Left lung (tissue), 10 donors: ENCODE data around the gene ITGA1. TPM values are rescaled to one million over a fixed set of nuclear protein-coding genes. Genes with fewer than 3 reads are reported as not detected.

Experiments
- ATAC-seq: fragments of 200-7000 bp; cut with Tn5 transposase; one replicate; pipeline ENCODE4 v1.9.1; 2020; ENCODE audit warnings: moderate library complexity
- DNase-seq, 4 donors: peaks; one replicate each; pipeline ENCODE4 v3.0.0-alpha.2; 2013 to 2020
- H3K27ac ChIP-seq, 2 donors: fragments of 200-600 bp; sonication (generic) in 1 of 2; one replicate each; pipeline versions ENCODE4 v1.5.0 to v1.8.0; 2020 to 2021
- H3K27me3 ChIP-seq, 2 donors: fragments of 200-600 bp; sonication (generic) in 1 of 2; one replicate each; pipeline versions ENCODE4 v1.5.0 to v1.8.0; 2020 to 2021
- H3K36me3 ChIP-seq, 2 donors: fragments of 200-600 bp; sonication (generic) in 1 of 2; one replicate each; pipeline versions ENCODE4 v1.5.0 to v1.8.0; 2020 to 2021
- H3K4me1 ChIP-seq, 2 donors: fragments of 200-600 bp; one replicate each; pipeline ENCODE4 v1.8.0; 2021
- H3K4me3 ChIP-seq, 2 donors: fragments of 200-600 bp; sonication (generic) in 1 of 2; one replicate each; pipeline versions ENCODE4 v1.5.0 to v1.8.0; 2020 to 2021; ENCODE audit warnings: mild to moderate bottlenecking in 1 of 2
- H3K9me3 ChIP-seq, 2 donors: fragments of 200-600 bp; sonication (generic) in 1 of 2; one replicate each; pipeline versions ENCODE4 v1.5.0 to v1.8.0; 2020 to 2021
- intact Hi-C, 2 donors: fragments of 100-400 bp; cut with DNase I; formaldehyde crosslinking; loops; one replicate each; pipeline versions ENCODE4 v1.11.2 to v1.14.2; 2022
- polyA plus RNA-seq, 6 donors: library from polyadenylated mRNA; unstranded; fragments of 120-200 nt; gene quantifications; one replicate each; pipeline ENCODE4 v1.2.1, GENCODE V29; 2013; ENCODE audit not compliant: insufficient read length in 6 of 6
- total RNA-seq, 2 donors: library from RNA; stranded (reverse); fragmentation: NEBNext Ultra II Directional; extraction: Animal tissue kit (Norgen Biotek cat#: 25700); gene quantifications; one replicate each; pipeline ENCODE4 v1.2.1, GENCODE V29; 2021
- TF ChIP-seq, protein P1 (sequence below), 2 donors: fragments of 200-600 bp; sonication (generic) in 1 of 2; IDR thresholded peaks; one replicate each; pipeline versions ENCODE4 v1.5.0 to v1.8.0; 2021; ENCODE audit warnings: antibody characterized with exemption in 2 of 2
- donor health status: DM: no; HTN: yes; CAD: no.
- donor health status: DM: no; HTN: no; CAD: no.

ITGA1 gene
- total and polyA plus RNA-seq, 8 donors: 67.8 to 127 (median 88.2) TPM

DNA sequence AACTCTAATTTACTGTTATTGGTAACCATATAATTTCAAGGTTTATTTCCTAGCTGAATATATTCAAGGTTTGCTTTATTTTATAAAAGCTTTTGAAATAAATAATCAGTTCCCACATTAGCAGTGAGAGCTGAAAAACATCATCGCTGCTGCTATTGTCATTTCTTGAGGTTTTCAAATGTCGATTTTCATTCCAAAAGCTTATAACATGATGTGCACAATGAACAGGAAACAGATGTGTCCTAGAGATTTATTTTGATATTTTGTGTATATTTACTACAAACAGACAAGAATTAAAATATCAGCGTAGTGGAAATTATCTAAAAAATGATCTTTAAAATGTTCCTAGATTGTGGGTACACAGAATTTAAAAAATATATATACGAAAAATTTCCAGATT lies 10.5 kb upstream of the ITGA1 start:
- TF ChIP-seq, protein P1, sequence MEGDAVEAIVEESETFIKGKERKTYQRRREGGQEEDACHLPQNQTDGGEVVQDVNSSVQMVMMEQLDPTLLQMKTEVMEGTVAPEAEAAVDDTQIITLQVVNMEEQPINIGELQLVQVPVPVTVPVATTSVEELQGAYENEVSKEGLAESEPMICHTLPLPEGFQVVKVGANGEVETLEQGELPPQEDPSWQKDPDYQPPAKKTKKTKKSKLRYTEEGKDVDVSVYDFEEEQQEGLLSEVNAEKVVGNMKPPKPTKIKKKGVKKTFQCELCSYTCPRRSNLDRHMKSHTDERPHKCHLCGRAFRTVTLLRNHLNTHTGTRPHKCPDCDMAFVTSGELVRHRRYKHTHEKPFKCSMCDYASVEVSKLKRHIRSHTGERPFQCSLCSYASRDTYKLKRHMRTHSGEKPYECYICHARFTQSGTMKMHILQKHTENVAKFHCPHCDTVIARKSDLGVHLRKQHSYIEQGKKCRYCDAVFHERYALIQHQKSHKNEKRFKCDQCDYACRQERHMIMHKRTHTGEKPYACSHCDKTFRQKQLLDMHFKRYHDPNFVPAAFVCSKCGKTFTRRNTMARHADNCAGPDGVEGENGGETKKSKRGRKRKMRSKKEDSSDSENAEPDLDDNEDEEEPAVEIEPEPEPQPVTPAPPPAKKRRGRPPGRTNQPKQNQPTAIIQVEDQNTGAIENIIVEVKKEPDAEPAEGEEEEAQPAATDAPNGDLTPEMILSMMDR (IDR thresholded peaks at IDR 0.05): no peak
- intact Hi-C loops: no loop called here
- Histone ChIP-seq H3K4me1 (peaks cover 0 to 4% of the 10 kb centered on the region in 2 donors), H3K36me3 (no peaks in the 10 kb centered on the region), H3K9me3 (no peaks in the 10 kb centered on the region), H3K4me3 (no peak overlapping the region), H3K27me3 (no peaks in the 10 kb centered on the region), H3K27ac (no peak overlapping the region)
- DNase-seq (no peak), ATAC-seq (no peak)

DNA sequence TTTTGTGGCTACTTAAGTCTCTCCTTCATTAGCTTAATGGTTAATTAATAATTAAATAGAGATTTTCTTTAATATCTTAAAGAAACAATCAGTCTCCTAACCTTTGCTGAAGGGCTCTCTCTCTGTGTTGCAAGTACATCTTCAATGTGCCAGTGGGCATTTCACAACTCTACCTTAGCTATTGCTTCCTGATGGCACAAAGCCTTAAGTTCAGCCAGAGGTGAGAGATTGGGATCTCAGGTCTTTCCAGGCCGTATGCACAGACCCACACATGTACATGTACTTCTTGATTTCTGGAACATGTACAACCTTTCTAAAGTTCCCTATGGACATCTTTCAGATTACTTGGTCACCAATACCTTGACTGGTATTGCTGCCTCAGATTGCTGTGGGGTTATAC lies 8.9 kb upstream of the ITGA1 start:
- DNase-seq: no peak
- no peaks in the 10 kb centered on the region for H3K36me3 ChIP-seq
- no peak overlapping the region for H3K4me3 ChIP-seq
- no peaks in the 10 kb centered on the region for H3K9me3 ChIP-seq
- H3K4me1 ChIP-seq: peaks cover 0 to 8% of the 10 kb centered on the region in 2 donors
- no peak overlapping the region for H3K27ac ChIP-seq
- no peaks in the 10 kb centered on the region for H3K27me3 ChIP-seq
- TF ChIP-seq, protein P1 (IDR thresholded peaks at IDR 0.05): no peak
- intact Hi-C loops: no loop called here
- no peak for ATAC-seq

DNA sequence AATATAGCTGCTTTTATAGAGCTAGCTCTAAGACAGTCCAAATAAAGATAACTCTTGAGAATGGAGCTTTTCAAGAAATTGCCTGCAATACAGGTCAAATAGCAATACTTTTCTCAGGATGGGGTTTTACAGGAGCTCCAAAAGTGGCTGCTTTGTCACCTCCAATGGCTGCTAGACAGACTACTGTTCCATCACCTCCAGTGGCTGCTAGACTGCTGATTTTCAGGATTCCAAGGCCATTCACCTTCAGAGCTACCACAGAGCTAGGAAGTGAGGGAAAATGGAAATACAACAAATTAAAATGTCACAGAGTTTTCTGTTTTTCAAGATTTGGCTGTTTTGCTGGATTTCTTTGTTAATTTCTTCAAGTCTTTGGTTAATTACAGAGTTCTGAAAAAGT lies 8.5 kb upstream of the ITGA1 start:
- DNase-seq (no peak), ATAC-seq (no peak)
- no peak overlapping the region for H3K27ac ChIP-seq
- H3K9me3 ChIP-seq: no peaks in the 10 kb centered on the region
- intact Hi-C loops: no loop called here
- no peak overlapping the region for H3K4me3 ChIP-seq
- H3K4me1 ChIP-seq: peaks cover 0 to 11% of the 10 kb centered on the region in 2 donors
- no peaks in the 10 kb centered on the region for H3K36me3 ChIP-seq
- TF ChIP-seq, protein P1 (IDR thresholded peaks at IDR 0.05): no peak
- H3K27me3 ChIP-seq: no peaks in the 10 kb centered on the region

DNA sequence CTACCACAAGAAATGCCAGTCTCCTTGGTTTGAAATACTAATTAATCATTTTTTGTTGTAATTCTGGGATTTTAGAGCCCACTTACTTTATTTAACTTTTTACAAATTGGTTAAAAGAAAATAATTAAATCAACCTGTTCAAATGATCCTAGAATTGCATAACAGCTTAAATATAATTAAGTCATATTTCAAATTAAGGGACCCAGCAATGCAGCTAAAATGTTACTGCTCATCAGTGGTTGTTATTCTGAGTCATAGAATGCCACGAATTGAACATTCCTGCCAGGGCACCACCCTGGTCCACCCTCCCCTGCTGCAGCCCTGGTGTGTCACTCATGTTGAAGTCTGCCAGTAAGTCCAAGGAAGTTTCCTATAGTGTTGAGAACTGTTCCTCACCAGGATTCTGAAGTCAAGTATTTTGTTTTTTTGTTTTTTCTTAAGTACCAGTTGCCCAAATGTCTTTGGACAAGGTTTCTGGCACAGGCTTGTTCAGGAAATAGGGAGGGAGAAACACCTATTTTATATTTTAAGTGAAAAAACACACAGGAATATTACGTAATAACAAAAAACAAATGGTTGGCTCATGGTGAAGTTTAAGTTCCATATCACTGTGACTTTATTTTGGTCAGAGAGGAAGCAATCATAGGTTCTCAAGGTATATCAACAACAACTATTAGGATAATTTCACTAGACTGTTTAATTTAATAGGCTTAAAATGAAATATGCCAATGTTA lies 4.3 kb upstream of the ITGA1 start:
- intact Hi-C loops: loop anchor here in 1 of 2 donors (10.0 kb wide), 1 partner anchor 89 kb away; no protein-coding TSS in a partner anchor
- no peak for DNase-seq
- TF ChIP-seq, protein P1 (IDR thresholded peaks at IDR 0.05): no peak
- no peak overlapping the region for H3K4me3 ChIP-seq
- H3K27ac ChIP-seq: no peak overlapping the region
- H3K27me3 ChIP-seq: peaks cover 0 to 5% of the 10 kb centered on the region in 2 donors
- ATAC-seq: no peak
- no peaks in the 10 kb centered on the region for H3K36me3 ChIP-seq
- H3K4me1 ChIP-seq: peaks cover 6 to 30% of the 10 kb centered on the region in 2 donors
- no peaks in the 10 kb centered on the region for H3K9me3 ChIP-seq

DNA sequence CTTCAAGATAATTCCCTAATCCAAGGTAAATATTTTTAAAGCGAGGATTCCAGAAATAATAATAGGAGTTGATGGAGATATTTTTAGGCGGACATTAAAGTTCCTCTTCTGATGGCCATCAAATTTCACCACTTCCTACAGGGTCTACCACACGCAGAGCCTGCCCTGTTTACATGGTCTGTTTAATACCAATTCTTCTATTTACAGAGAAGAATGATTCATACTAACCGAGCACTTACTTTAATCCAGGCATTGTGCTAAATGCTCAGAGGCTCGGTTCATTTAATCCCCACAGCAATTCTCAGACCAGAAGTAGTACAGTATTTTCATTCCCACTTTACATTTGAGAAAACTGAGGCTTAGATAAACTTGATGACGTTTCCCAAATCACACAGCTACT lies 3.0 kb upstream of the ITGA1 start:
- Histone ChIP-seq H3K36me3 (no peaks in the 10 kb centered on the region), H3K4me1 (peaks cover 6 to 39% of the 10 kb centered on the region in 2 donors), H3K27me3 (peaks cover 0 to 7% of the 10 kb centered on the region in 2 donors), H3K9me3 (no peaks in the 10 kb centered on the region), H3K27ac (no peak overlapping the region), H3K4me3 (no peak overlapping the region)
- TF ChIP-seq, protein P1 (IDR thresholded peaks at IDR 0.05): no peak
- intact Hi-C loops: loop anchor here in 1 of 2 donors (10.0 kb wide), 1 partner anchor 90 kb away; no protein-coding TSS in a partner anchor
- DNase-seq (no peak), ATAC-seq (no peak)
